ENCODE measurements around the gene GPRC5B.

GPRC5B gene

GRCh38 chr16:19808061-19808641 is 76.5 kb downstream of the GPRC5B start:
- no peak overlapping the region for H3K4me3 ChIP-seq (ENCODE audit: control insufficient read depth, low read depth, low read length)
- DNase-seq (ENCODE audit: low read depth): no peak
- TF ChIP-seq, protein P1, sequence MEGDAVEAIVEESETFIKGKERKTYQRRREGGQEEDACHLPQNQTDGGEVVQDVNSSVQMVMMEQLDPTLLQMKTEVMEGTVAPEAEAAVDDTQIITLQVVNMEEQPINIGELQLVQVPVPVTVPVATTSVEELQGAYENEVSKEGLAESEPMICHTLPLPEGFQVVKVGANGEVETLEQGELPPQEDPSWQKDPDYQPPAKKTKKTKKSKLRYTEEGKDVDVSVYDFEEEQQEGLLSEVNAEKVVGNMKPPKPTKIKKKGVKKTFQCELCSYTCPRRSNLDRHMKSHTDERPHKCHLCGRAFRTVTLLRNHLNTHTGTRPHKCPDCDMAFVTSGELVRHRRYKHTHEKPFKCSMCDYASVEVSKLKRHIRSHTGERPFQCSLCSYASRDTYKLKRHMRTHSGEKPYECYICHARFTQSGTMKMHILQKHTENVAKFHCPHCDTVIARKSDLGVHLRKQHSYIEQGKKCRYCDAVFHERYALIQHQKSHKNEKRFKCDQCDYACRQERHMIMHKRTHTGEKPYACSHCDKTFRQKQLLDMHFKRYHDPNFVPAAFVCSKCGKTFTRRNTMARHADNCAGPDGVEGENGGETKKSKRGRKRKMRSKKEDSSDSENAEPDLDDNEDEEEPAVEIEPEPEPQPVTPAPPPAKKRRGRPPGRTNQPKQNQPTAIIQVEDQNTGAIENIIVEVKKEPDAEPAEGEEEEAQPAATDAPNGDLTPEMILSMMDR (conservative IDR thresholded peaks at IDR 0.05; ENCODE audit: control insufficient read depth, insufficient read depth, low read depth, low read length): no peak

Measured in fibroblast of mammary gland (primary cell).